Endothelial cell of umbilical vein (primary cell): ENCODE results near the gene ATP1A4.

Experiments
- EZH2 ChIP-seq: IDR thresholded peaks from 2 replicates; pipeline ENCODE4 v1.6.1; 2012; ENCODE audit warnings: borderline replicate concordance, low read depth, mild to moderate bottlenecking, moderate library complexity, low read length, inconsistent platforms; ENCODE audit not compliant: severe bottlenecking
- FOS ChIP-seq: IDR thresholded peaks from 2 replicates; pipeline ENCODE4 v1.6.1; 2011; ENCODE audit warnings: mild to moderate bottlenecking, low read length, moderate library complexity, borderline replicate concordance; ENCODE audit not compliant: insufficient read depth
- POLR2A ChIP-seq: IDR thresholded peaks from 2 replicates; pipeline ENCODE4 v1.6.1; 2012; ENCODE audit warnings: low read depth, mild to moderate bottlenecking, control low read depth, low read length
- POLR2AphosphoS5 ChIP-seq: IDR thresholded peaks from 2 replicates; pipeline ENCODE4 v1.6.1; 2012; ENCODE audit warnings: low read depth, mild to moderate bottlenecking, control low read depth, low read length, moderate library complexity; ENCODE audit not compliant: insufficient read depth
- TF ChIP-seq, protein P1 (sequence below), 2 donors: IDR thresholded peaks; 1 replicate in 1 of 2; 2 replicates in 1 of 2; pipeline ENCODE4 v1.5.1; 2011; ENCODE audit warnings: low read length in 2 of 2, mild to moderate bottlenecking in 2 of 2, moderate library complexity in 2 of 2, control low read depth in 1 of 2, inconsistent platforms in 1 of 2, low read depth in 1 of 2; ENCODE audit not compliant: insufficient read depth in 1 of 2; ENCODE audit errors: extremely low read depth in 1 of 2

DNA sequence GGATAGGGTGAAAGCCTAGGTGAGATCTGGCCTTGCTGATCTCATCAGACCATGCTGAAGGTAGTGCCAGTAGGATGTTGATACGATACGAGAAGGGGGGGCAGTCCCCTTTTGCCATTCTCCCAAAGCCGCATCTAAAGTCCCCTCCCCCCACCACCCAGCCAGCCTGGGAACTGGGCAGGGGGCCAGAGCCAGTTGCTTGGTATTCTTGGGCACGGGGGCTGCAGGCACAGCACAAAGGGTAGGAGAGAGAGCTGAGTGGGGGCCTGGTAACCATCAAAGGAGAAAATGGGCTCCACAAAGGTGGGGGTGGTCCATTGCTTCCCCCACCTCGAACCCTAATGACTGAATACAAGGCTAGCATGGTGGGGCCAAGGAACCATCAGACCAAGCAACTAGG, 59.2 kb downstream of the ATP1A4 start:
- TF ChIP-seq POLR2AphosphoS5 (no peak), EZH2 (no peak), POLR2A (no peak), FOS (no peak)
- TF ChIP-seq, protein P1, sequence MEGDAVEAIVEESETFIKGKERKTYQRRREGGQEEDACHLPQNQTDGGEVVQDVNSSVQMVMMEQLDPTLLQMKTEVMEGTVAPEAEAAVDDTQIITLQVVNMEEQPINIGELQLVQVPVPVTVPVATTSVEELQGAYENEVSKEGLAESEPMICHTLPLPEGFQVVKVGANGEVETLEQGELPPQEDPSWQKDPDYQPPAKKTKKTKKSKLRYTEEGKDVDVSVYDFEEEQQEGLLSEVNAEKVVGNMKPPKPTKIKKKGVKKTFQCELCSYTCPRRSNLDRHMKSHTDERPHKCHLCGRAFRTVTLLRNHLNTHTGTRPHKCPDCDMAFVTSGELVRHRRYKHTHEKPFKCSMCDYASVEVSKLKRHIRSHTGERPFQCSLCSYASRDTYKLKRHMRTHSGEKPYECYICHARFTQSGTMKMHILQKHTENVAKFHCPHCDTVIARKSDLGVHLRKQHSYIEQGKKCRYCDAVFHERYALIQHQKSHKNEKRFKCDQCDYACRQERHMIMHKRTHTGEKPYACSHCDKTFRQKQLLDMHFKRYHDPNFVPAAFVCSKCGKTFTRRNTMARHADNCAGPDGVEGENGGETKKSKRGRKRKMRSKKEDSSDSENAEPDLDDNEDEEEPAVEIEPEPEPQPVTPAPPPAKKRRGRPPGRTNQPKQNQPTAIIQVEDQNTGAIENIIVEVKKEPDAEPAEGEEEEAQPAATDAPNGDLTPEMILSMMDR (IDR thresholded peaks at IDR 0.05; ENCODE audit: extremely low read depth in 1 of 2, insufficient read depth in 1 of 2, low read depth in 1 of 2, low read length in 2 of 2) = no peak
